Nucleus accumbens (tissue), 56 donors: ENCODE measurements around the gene JOSD2.

Experiments
- DNase-seq, 56 donors: peaks; one replicate each; lab custom pipeline; 2025; lab: John Stamatoyannopoulos, UW

JOSD2 gene

GRCh38 chr19:50461066-50461875 is 49.7 kb downstream of the JOSD2 start:
- DNase-seq: peak in 37 of 56 donors; percentile 1 to 66 (median 17)

DNA sequence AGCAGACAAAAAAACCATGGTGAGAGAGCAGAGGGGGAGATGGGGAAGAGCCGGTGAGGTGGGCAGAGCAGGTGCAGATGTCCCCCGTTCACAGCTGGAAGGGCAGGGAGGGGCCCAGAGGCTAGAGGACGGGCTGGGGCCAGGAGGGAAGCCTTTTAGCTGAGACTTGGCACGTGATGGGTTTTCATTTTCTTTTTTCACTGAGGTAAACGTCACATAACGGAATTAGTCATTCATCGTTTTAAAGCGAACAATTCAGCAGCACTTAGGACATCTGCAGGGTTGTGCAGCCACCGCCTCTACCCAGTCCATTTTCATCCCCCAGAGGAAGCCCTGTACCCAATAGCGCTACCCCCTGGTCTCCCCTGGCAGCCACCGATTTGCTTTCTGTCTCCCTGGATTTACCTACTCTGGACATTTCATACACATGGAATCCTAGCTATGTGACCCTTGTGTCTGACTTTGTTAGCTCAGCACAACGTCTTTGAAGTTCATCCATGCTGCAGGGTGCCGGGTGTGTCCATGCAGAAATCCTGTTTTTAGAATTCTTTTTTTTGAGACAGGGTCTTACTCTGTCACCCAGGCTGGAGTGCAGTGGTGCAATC is 50.7 kb downstream of the JOSD2 start:
- DNase-seq: no peak

DNA sequence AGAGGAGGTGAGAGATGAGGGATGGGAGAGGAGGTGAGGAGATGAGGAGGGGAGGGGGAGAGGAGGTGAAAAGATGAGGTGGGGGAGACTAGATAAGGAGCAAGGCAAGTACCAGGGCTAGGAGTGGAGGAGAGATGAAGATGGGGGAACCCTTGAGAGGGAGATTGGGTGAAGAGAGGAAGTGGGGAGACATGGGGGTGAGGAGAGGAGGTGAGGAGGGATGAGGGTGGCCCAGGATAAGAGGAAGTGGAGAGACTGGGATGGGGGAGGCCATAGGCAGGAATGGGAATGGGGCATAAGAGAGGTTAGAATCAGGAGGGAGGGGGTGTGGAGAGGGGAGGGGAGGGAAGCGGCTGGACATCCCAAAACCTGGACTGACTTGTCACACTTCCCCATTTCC is 51.4 kb downstream of the JOSD2 start:
- no peak for DNase-seq

GRCh38 chr19:50459067-50459456 is 51.9 kb downstream of the JOSD2 start:
- DNase-seq: no peak

DNA sequence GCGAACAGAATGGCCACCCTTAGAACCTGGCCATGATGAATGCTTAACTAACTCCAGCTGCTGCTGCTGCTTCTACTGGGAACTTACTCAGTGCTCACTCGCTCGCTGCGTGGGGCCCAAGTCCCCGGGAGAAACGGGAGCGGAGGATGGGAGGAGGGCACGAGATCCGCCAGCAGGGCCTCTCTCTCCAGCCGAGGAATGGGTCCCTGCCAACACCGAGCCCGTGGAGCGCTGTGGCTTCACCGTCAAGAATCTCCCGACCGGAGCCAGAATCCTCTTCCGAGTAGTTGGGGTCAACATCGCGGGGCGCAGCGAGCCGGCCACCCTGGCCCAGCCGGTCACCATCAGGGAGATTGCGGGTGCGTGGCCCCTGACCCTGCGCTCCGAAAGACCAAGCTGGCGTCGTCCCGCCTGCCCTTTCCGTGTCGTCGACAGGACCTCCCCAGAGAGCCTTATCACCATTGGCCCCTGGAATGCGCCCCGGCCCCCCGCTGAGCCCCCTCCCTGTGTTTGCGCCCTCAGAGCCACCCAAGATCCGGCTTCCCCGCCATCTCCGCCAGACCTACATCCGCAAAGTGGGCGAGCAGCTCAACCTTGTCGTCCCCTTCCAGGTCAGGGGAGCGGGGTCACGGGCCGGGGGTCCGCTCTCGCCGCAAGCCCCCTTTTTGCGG is 52.5 kb downstream of the JOSD2 start:
- DNase-seq: no peak

- DNase-seq: no peak
Observed at GRCh38 chr19:50457300-50457699, 53.7 kb downstream of the JOSD2 start.
